HG02884 (cell line): ENCODE results near the gene TNFRSF8.

Source experiments
- ATAC-seq: cut with Tn5 transposase; IDR thresholded peaks from one replicate; pipeline ENCODE4 v1.9.1; 2021; ENCODE audit warnings: mild to moderate bottlenecking, moderate library complexity; ENCODE audit not compliant: unreplicated experiment

TNFRSF8 gene

GRCh38 chr1:12059722-12060464, 3.2 kb upstream of the TNFRSF8 start:
- no peak for ATAC-seq

- no peak for ATAC-seq
These were observed 2.6 kb upstream of the TNFRSF8 start for GRCh38 chr1:12060500-12060899.

- ATAC-seq: no peak
These were observed 1.2 kb downstream of the TNFRSF8 start for GRCh38 chr1:12064073-12064969.

- no peak for ATAC-seq
These were observed 2.8 kb downstream of the TNFRSF8 start for GRCh38 chr1:12065872-12066271.

- ATAC-seq: no peak
These were observed 5.1 kb downstream of the TNFRSF8 start for GRCh38 chr1:12067900-12068821.

- ATAC-seq: no peak
These were observed 6.6 kb downstream of the TNFRSF8 start for GRCh38 chr1:12069623-12070244.

- no peak for ATAC-seq
These were observed 8.8 kb downstream of the TNFRSF8 start for GRCh38 chr1:12071892-12072291.

GRCh38 chr1:12072741-12073140, 9.6 kb downstream of the TNFRSF8 start:
- ATAC-seq: no peak

GRCh38 chr1:12073796-12074195, 10.7 kb downstream of the TNFRSF8 start:
- no peak for ATAC-seq

- no peak for ATAC-seq
These were observed 12.4 kb downstream of the TNFRSF8 start for GRCh38 chr1:12075195-12076114.

- no peak for ATAC-seq
These were observed 13.4 kb downstream of the TNFRSF8 start for GRCh38 chr1:12076425-12077005.

- no peak for ATAC-seq
These were observed 15.5 kb downstream of the TNFRSF8 start for GRCh38 chr1:12078575-12078937.

GRCh38 chr1:12078938-12079861, 16.1 kb downstream of the TNFRSF8 start:
- ATAC-seq: no peak

GRCh38 chr1:12080156-12080555, 17.1 kb downstream of the TNFRSF8 start:
- no peak for ATAC-seq

- no peak for ATAC-seq
These were observed 17.9 kb downstream of the TNFRSF8 start for GRCh38 chr1:12080773-12081556.

GRCh38 chr1:12081648-12082396, 18.7 kb downstream of the TNFRSF8 start:
- no peak for ATAC-seq

- no peak for ATAC-seq
These were observed 19.9 kb downstream of the TNFRSF8 start for GRCh38 chr1:12082988-12083387.
